ENCODE measurements around the gene TMEM38B. TPM values are rescaled to one million over a fixed set of nuclear protein-coding genes. Genes with fewer than 3 reads are reported as not detected.

Gene TMEM38B
- total and polyA plus RNA-seq, 4 donors, result 12.0 to 14.6 (median 14.2) TPM

DNA sequence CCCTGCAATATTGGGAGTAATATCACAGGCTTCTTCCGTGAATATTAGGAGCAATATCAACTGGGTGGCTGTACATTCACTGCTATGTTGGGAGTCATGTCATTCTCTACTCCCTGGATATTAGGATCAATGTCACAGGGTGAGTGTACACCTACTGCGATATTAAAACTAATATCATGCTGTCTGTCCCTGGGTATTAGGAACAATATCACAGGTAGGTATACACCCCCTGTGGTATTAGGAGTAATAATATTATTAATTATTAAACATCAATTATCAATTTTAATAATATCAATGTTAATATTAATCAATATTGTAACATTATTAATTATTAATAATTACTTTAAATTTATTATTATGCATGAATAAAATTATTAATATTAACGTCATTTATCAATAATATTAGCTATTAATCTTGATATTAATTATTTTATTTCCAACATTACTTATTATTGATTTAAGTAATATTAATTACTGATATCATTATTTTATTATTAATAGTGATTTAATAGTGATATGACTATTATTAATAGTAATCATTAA, 121.9 kb downstream of the TMEM38B start:
- no peak overlapping the region for H3K27ac ChIP-seq (ENCODE audit: low read depth, low read length)
- H3K4me3 ChIP-seq (ENCODE audit: low read depth, low read length), result no peak overlapping the region
- no peaks in the 10 kb centered on the region for H3K4me1 ChIP-seq (ENCODE audit: control insufficient read depth, insufficient read depth, low read length)
- no peaks in the 10 kb centered on the region for H3K36me3 ChIP-seq (ENCODE audit: control insufficient read depth, insufficient read depth, low read length)
- peaks cover 2% of the 10 kb centered on the region for H3K9me3 ChIP-seq (ENCODE audit: control insufficient read depth, insufficient read depth, low read length)
- no CpG with 5 or more reads among the region's 3 CpGs for WGBS (ENCODE audit: insufficient coverage)
- no peaks in the 10 kb centered on the region for H3K27me3 ChIP-seq (ENCODE audit: control insufficient read depth, insufficient read depth, low read length)
- DNase-seq (ENCODE audit: low read depth in 4 of 6, low spot score in 6 of 6), result no peak

DNA sequence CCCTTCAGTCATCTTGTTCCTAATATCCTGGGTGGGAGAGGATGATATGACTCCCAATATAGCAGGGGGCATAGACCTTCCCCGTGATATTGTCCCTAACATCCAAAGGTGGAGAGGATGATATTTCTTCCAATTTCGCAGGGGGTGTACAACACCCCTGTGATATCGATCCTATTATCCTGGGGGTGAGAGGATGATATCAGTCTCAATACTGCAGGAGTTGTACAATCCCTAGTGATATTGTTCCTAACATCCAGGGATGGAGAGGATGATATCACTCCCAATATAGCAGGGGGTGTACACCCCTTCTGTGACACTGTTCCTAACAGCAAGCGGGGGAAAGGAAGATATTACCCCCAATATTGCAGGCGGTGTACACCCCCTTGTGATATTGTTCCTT, 122.6 kb downstream of the TMEM38B start:
- Histone ChIP-seq H3K27ac (ENCODE audit: low read depth, low read length) (no peak overlapping the region), H3K9me3 (ENCODE audit: control insufficient read depth, insufficient read depth, low read length) (peaks cover 2% of the 10 kb centered on the region)
- WGBS (ENCODE audit: insufficient coverage), result no CpG with 5 or more reads among the region's 5 CpGs

DNA sequence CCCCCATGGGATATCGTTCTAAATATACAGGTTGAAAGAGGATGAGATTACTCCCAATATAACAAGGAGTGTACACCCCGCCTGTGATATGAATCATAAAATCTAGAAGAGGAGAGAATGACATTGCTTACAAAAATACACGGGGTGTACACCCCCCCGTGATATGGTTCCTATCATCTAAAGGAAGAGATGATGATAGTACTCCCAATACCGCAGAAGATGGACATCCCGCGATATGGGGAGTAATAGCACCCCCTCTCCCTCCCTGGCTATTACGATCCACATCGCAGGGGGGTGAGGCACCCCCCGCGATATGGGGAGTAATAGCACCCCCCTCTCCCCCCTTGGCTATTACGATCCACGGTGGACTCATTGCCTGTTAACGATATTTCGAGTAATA, 124.6 kb downstream of the TMEM38B start:
- peaks cover 6% of the 10 kb centered on the region for H3K9me3 ChIP-seq (ENCODE audit: control insufficient read depth, insufficient read depth, low read length)
- no CpG with 5 or more reads among the region's 15 CpGs for WGBS (ENCODE audit: insufficient coverage)
- DNase-seq (ENCODE audit: low read depth in 4 of 6, low spot score in 6 of 6), result no peak
- no peaks in the 10 kb centered on the region for H3K36me3 ChIP-seq (ENCODE audit: control insufficient read depth, insufficient read depth, low read length)
- H3K4me3 ChIP-seq (ENCODE audit: low read depth, low read length), result no peak overlapping the region
- H3K4me1 ChIP-seq (ENCODE audit: control insufficient read depth, insufficient read depth, low read length), result no peaks in the 10 kb centered on the region
- H3K27ac ChIP-seq (ENCODE audit: low read depth, low read length), result no peak overlapping the region
- H3K27me3 ChIP-seq (ENCODE audit: control insufficient read depth, insufficient read depth, low read length), result no peaks in the 10 kb centered on the region

More for the DNA sequence above, 122.6 kb downstream of the TMEM38B start:
- no peaks in the 10 kb centered on the region for H3K4me1 ChIP-seq (ENCODE audit: control insufficient read depth, insufficient read depth, low read length)
- H3K4me3 ChIP-seq (ENCODE audit: low read depth, low read length), result no peak overlapping the region
- no peaks in the 10 kb centered on the region for H3K27me3 ChIP-seq (ENCODE audit: control insufficient read depth, insufficient read depth, low read length)
- no peaks in the 10 kb centered on the region for H3K36me3 ChIP-seq (ENCODE audit: control insufficient read depth, insufficient read depth, low read length)
- DNase-seq (ENCODE audit: low read depth in 4 of 6, low spot score in 6 of 6), result no peak

DNA sequence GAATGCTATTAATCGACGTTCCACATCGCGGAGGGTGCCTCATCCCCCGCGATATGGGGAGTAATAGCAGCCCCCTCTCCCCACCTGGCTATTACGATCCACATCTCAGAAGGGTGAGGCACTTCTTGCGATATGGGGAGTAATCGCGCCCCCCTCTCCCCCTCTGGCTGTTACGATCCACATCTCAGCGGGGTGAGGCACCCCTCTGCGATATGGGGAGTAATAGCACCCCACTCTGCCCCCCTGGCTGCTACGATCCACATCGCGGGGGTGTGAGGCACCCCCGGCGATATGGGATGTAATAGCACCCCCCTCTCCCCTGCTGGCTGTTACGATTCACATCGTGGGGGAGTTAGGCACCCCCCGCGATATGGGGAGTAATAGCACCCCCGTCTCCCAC, 128.5 kb downstream of the TMEM38B start:
- 85% methylated on average over 6 of the region's 23 CpGs for WGBS (ENCODE audit: insufficient coverage)
- Histone ChIP-seq H3K4me1 (ENCODE audit: control insufficient read depth, insufficient read depth, low read length) (no peaks in the 10 kb centered on the region), H3K9me3 (ENCODE audit: control insufficient read depth, insufficient read depth, low read length) (peaks cover 6% of the 10 kb centered on the region)

More for the DNA sequence above, 128.5 kb downstream of the TMEM38B start:
- no peaks in the 10 kb centered on the region for H3K36me3 ChIP-seq (ENCODE audit: control insufficient read depth, insufficient read depth, low read length)
- DNase-seq (ENCODE audit: low read depth in 4 of 6, low spot score in 6 of 6), result no peak
- H3K27ac ChIP-seq (ENCODE audit: low read depth, low read length), result no peak overlapping the region
- no peaks in the 10 kb centered on the region for H3K27me3 ChIP-seq (ENCODE audit: control insufficient read depth, insufficient read depth, low read length)
- no peak overlapping the region for H3K4me3 ChIP-seq (ENCODE audit: low read depth, low read length)

Other genes with a start within 250 kb of the TMEM38B start
- 10 to 100 TPM; 19.6 to 61.1 TPM for gene FSD1L, start 246.5 kb upstream of the TMEM38B start, total RNA-seq
- gene FSD1L, start 246.5 kb upstream of the TMEM38B start, polyA plus RNA-seq (ENCODE audit: insufficient read length in 2 of 2), result 10 to 100 TPM; 17.6 to 31.8 TPM
- gene FKTN, start 136.4 kb upstream of the TMEM38B start, total RNA-seq, result 10 to 100 TPM; 24.2 to 37.7 TPM
- gene FKTN, start 136.4 kb upstream of the TMEM38B start, polyA plus RNA-seq (ENCODE audit: insufficient read length in 2 of 2), result 10 to 100 TPM; 20.2 to 28.0 TPM
- 1 to 10 TPM; 1.3 to 2.5 TPM for gene TAL2, start 32.1 kb upstream of the TMEM38B start, total RNA-seq
- gene TAL2, start 32.1 kb upstream of the TMEM38B start, polyA plus RNA-seq (ENCODE audit: insufficient read length in 2 of 2), result 1 to 10 TPM; 1.2 to 1.9 TPM